ENCODE results near the gene WWOX.

The WWOX gene

GRCh38 chr16:79162977-79163376 lies 1063.5 kb downstream of the WWOX start:
- DNase-seq: no peak
- TF ChIP-seq CTCF (IDR thresholded peaks at IDR 0.05; ENCODE audit: low read length) (no peak), EZH2phosphoT487 (IDR thresholded peaks at IDR 0.05; ENCODE audit: low read length) (no peak), EZH2 (optimal IDR thresholded peaks at IDR 0.05; ENCODE audit: low read depth, low read length) (no peak)
- no peaks in the 10 kb centered on the region for H3K9me2 ChIP-seq (replicated peaks; ENCODE audit: insufficient read depth, low read length)
- H3K4me1 ChIP-seq (ENCODE audit: low read length): no peaks in the 10 kb centered on the region
- no peak overlapping the region for H2AFZ ChIP-seq (ENCODE audit: low read length)
- H3F3A ChIP-seq (ENCODE audit: insufficient read depth, low read length): no peaks in the 10 kb centered on the region
- H3K79me2 ChIP-seq (ENCODE audit: low read length): no peaks in the 10 kb centered on the region
- no peak overlapping the region for H3K27ac ChIP-seq (ENCODE audit: low read length)
- H3K9ac ChIP-seq (ENCODE audit: low read length): no peak overlapping the region
- no peak overlapping the region for H3K4me3 ChIP-seq (ENCODE audit: low read length)
- H3K27me3 ChIP-seq (replicated peaks; ENCODE audit: insufficient read depth, low read length): no peaks in the 10 kb centered on the region
- no peaks in the 10 kb centered on the region for H4K20me1 ChIP-seq (ENCODE audit: insufficient read depth, low read length)
- no peak overlapping the region for H3K4me2 ChIP-seq (ENCODE audit: low read depth, low read length)
- H3K36me3 ChIP-seq (replicated peaks; ENCODE audit: insufficient read depth, low read length): no peaks in the 10 kb centered on the region
- no peaks in the 10 kb centered on the region for H3K9me3 ChIP-seq (replicated peaks; ENCODE audit: insufficient read depth, low read length)

- Histone ChIP-seq H3K27ac (ENCODE audit: low read length) (no peak overlapping the region), H3K9me3 (replicated peaks; ENCODE audit: insufficient read depth, low read length) (no peaks in the 10 kb centered on the region), H2AFZ (ENCODE audit: low read length) (no peak overlapping the region), H3K4me3 (ENCODE audit: low read length) (no peak overlapping the region), H3K27me3 (replicated peaks; ENCODE audit: insufficient read depth, low read length) (no peaks in the 10 kb centered on the region), H3K36me3 (replicated peaks; ENCODE audit: insufficient read depth, low read length) (no peaks in the 10 kb centered on the region), H4K20me1 (ENCODE audit: insufficient read depth, low read length) (no peaks in the 10 kb centered on the region), H3K9ac (ENCODE audit: low read length) (no peak overlapping the region), H3F3A (ENCODE audit: insufficient read depth, low read length) (no peaks in the 10 kb centered on the region), H3K4me1 (ENCODE audit: low read length) (no peaks in the 10 kb centered on the region), H3K79me2 (ENCODE audit: low read length) (no peaks in the 10 kb centered on the region), H3K9me2 (replicated peaks; ENCODE audit: insufficient read depth, low read length) (no peaks in the 10 kb centered on the region), H3K4me2 (ENCODE audit: low read depth, low read length) (no peak overlapping the region)
- TF ChIP-seq CTCF (IDR thresholded peaks at IDR 0.05; ENCODE audit: low read length): no peak
- no peak for TF ChIP-seq EZH2 (optimal IDR thresholded peaks at IDR 0.05; ENCODE audit: low read depth, low read length)
- no peak for TF ChIP-seq EZH2phosphoT487 (IDR thresholded peaks at IDR 0.05; ENCODE audit: low read length)
- no peak for DNase-seq
These were observed 1064.4 kb downstream of the WWOX start for GRCh38 chr16:79163691-79164387.

DNA sequence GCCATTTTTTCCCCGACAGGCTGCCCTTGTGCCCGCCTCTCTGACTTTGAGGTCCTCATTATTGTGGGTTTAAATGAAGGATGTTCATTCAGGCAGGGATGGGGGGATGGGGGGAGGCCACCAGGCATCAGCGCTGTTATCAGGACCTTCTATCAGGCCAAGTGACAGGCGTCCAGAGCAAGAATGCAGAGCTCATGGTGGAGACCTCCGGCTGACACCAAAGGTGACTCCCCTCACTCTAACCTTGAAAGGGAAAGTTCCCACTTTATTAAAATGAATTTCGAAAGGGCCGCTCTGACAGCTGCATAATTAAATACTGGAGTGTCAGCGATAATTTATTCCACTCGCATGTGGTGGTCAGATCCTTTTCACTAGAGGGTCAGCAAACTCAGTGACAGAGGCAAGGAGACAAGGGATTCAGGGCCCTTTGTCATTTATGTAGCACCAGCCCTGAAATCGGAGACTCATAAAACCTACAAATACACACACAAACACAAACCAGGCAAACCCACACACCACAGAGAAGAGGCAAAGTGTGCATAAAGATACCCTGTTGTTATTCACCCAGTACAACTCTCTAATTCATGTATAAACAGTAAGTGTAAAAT lies 1065.0 kb downstream of the WWOX start:
- no peak overlapping the region for H3K4me2 ChIP-seq (ENCODE audit: low read depth, low read length)
- no peak overlapping the region for H3K9ac ChIP-seq (ENCODE audit: low read length)
- no peaks in the 10 kb centered on the region for H3K79me2 ChIP-seq (ENCODE audit: low read length)
- no peaks in the 10 kb centered on the region for H3K36me3 ChIP-seq (replicated peaks; ENCODE audit: insufficient read depth, low read length)
- no peaks in the 10 kb centered on the region for H3K27me3 ChIP-seq (replicated peaks; ENCODE audit: insufficient read depth, low read length)
- H4K20me1 ChIP-seq (ENCODE audit: insufficient read depth, low read length): no peaks in the 10 kb centered on the region
- H3K4me1 ChIP-seq (ENCODE audit: low read length): no peaks in the 10 kb centered on the region
- no peak for DNase-seq
- no peak overlapping the region for H3K27ac ChIP-seq (ENCODE audit: low read length)
- H3K9me3 ChIP-seq (replicated peaks; ENCODE audit: insufficient read depth, low read length): no peaks in the 10 kb centered on the region
- H2AFZ ChIP-seq (ENCODE audit: low read length): no peak overlapping the region
- H3F3A ChIP-seq (ENCODE audit: insufficient read depth, low read length): no peaks in the 10 kb centered on the region
- TF ChIP-seq CTCF (IDR thresholded peaks at IDR 0.05; ENCODE audit: low read length): no peak
- TF ChIP-seq EZH2phosphoT487 (IDR thresholded peaks at IDR 0.05; ENCODE audit: low read length): no peak
- TF ChIP-seq EZH2 (optimal IDR thresholded peaks at IDR 0.05; ENCODE audit: low read depth, low read length): no peak
- H3K9me2 ChIP-seq (replicated peaks; ENCODE audit: insufficient read depth, low read length): no peaks in the 10 kb centered on the region
- H3K4me3 ChIP-seq (ENCODE audit: low read length): no peak overlapping the region

Measured in MM.1S (cell line).